Activated T-cell treated with anti-CD3 and anti-CD28 coated beads, Interleukin-2, amount 50 U/mL, for 4 hours (primary cell): ENCODE results near the gene HS3ST1. TPM values are rescaled to one million over a fixed set of nuclear protein-coding genes. Genes with fewer than 3 reads are reported as not detected.

Source experiments
- ATAC-seq, 2 donors: fragments of 200-7000 bp; cut with Tn5 transposase; one replicate each; pipeline ENCODE4 v1.10.0; 2021
- DNase-seq: peaks from one replicate; pipeline ENCODE4 v3.0.0-alpha.2; 2020
- H3K27me3 Mint-ChIP-seq: one replicate; pipeline ENCODE4 v1.8.0; 2021; ENCODE audit warnings: low read depth, mixed read lengths
- H3K36me3 Mint-ChIP-seq: one replicate; pipeline ENCODE4 v1.8.0; 2022; ENCODE audit warnings: mixed read lengths; ENCODE audit not compliant: insufficient read depth
- H3K4me1 Mint-ChIP-seq: one replicate; pipeline ENCODE4 v1.8.0; 2021; ENCODE audit warnings: low read depth, mixed read lengths
- H3K4me3 Mint-ChIP-seq: one replicate; pipeline ENCODE4 v1.8.0; 2021; ENCODE audit warnings: mild to moderate bottlenecking, moderate library complexity, mixed read lengths
- H3K9me3 Mint-ChIP-seq: one replicate; pipeline ENCODE4 v1.8.0; 2021; ENCODE audit warnings: mixed read lengths
- total RNA-seq, 3 donors: library from RNA; stranded (reverse); gene quantifications; one replicate each; pipeline ENCODE4 v1.2.1, GENCODE V29; 2021

HS3ST1 gene
- total RNA-seq, 3 donors from 2014 or later: 0.03 to 0.71 (median 0.03) TPM

- H3K27me3 Mint-ChIP-seq: peaks cover 35% of the 10 kb centered on the region
Measured at GRCh38 chr4:11426003-11426402, 2.7 kb downstream of the HS3ST1 start.

GRCh38 chr4:11424856-11425255 lies 3.8 kb downstream of the HS3ST1 start:
- ATAC-seq (no peak), DNase-seq (no peak)
- Mint-ChIP-seq H3K4me1 (peaks cover 19% of the 10 kb centered on the region), H3K4me3 (no peak overlapping the region), H3K36me3 (no peaks in the 10 kb centered on the region), H3K9me3 (no peaks in the 10 kb centered on the region), H3K27me3 (peaks cover 30% of the 10 kb centered on the region)

More at GRCh38 chr4:11426003-11426402, 2.7 kb downstream of the HS3ST1 start:
- H3K36me3 Mint-ChIP-seq: no peaks in the 10 kb centered on the region
- no peak overlapping the region for H3K4me3 Mint-ChIP-seq
- no peak for DNase-seq
- no peaks in the 10 kb centered on the region for H3K9me3 Mint-ChIP-seq
- no peak for ATAC-seq
- H3K4me1 Mint-ChIP-seq: peaks cover 19% of the 10 kb centered on the region

- no peak for ATAC-seq
- Mint-ChIP-seq H3K9me3 (no peaks in the 10 kb centered on the region), H3K4me3 (no peak overlapping the region), H3K4me1 (peaks cover 15% of the 10 kb centered on the region), H3K36me3 (no peaks in the 10 kb centered on the region), H3K27me3 (peaks cover 23% of the 10 kb centered on the region)
- no peak for DNase-seq
Measured at GRCh38 chr4:11424000-11424399, 4.7 kb downstream of the HS3ST1 start.

GRCh38 chr4:11423465-11423864 lies 5.2 kb downstream of the HS3ST1 start:
- Mint-ChIP-seq H3K27me3 (peaks cover 21% of the 10 kb centered on the region), H3K4me1 (peaks cover 14% of the 10 kb centered on the region), H3K9me3 (no peaks in the 10 kb centered on the region), H3K36me3 (no peaks in the 10 kb centered on the region), H3K4me3 (no peak overlapping the region)
- ATAC-seq (no peak), DNase-seq (no peak)

- peaks cover 4% of the 10 kb centered on the region for H3K27me3 Mint-ChIP-seq
- H3K4me1 Mint-ChIP-seq: no peaks in the 10 kb centered on the region
- ATAC-seq (no peak), DNase-seq (no peak)
- H3K4me3 Mint-ChIP-seq: no peak overlapping the region
- no peaks in the 10 kb centered on the region for H3K36me3 Mint-ChIP-seq
- H3K9me3 Mint-ChIP-seq: no peaks in the 10 kb centered on the region
Measured at GRCh38 chr4:11421116-11421515, 7.6 kb downstream of the HS3ST1 start.

- ATAC-seq: no peak
- Mint-ChIP-seq H3K4me1 (no peaks in the 10 kb centered on the region), H3K27me3 (peaks cover 4% of the 10 kb centered on the region), H3K36me3 (no peaks in the 10 kb centered on the region), H3K9me3 (no peaks in the 10 kb centered on the region), H3K4me3 (no peak overlapping the region)
- DNase-seq: no peak
Measured at GRCh38 chr4:11420327-11420726, 8.4 kb downstream of the HS3ST1 start.

GRCh38 chr4:11418610-11419009 lies 10.1 kb downstream of the HS3ST1 start:
- Mint-ChIP-seq H3K4me1 (no peaks in the 10 kb centered on the region), H3K4me3 (no peak overlapping the region), H3K27me3 (peaks cover 4% of the 10 kb centered on the region), H3K36me3 (no peaks in the 10 kb centered on the region), H3K9me3 (no peaks in the 10 kb centered on the region)
- peak; percentile 32 to 48 for ATAC-seq
- DNase-seq: no peak

GRCh38 chr4:11416767-11417113 lies 12.0 kb downstream of the HS3ST1 start:
- H3K4me1 Mint-ChIP-seq: no peaks in the 10 kb centered on the region
- H3K36me3 Mint-ChIP-seq: no peaks in the 10 kb centered on the region
- H3K4me3 Mint-ChIP-seq: no peak overlapping the region

GRCh38 chr4:11416071-11416766 lies 12.5 kb downstream of the HS3ST1 start:
- no peak for ATAC-seq
- Mint-ChIP-seq H3K9me3 (no peaks in the 10 kb centered on the region), H3K4me3 (no peak overlapping the region), H3K4me1 (no peaks in the 10 kb centered on the region), H3K36me3 (no peaks in the 10 kb centered on the region), H3K27me3 (peaks cover 4% of the 10 kb centered on the region)
- DNase-seq: no peak

More at GRCh38 chr4:11416767-11417113, 12.0 kb downstream of the HS3ST1 start:
- Mint-ChIP-seq H3K9me3 (no peaks in the 10 kb centered on the region), H3K27me3 (peaks cover 4% of the 10 kb centered on the region)
- ATAC-seq (no peak), DNase-seq (no peak)

- Mint-ChIP-seq H3K9me3 (no peaks in the 10 kb centered on the region), H3K36me3 (no peaks in the 10 kb centered on the region), H3K4me1 (no peaks in the 10 kb centered on the region), H3K27me3 (no peaks in the 10 kb centered on the region), H3K4me3 (no peak overlapping the region)
- ATAC-seq (no peak), DNase-seq (no peak)
Measured at GRCh38 chr4:11415409-11416070, 13.2 kb downstream of the HS3ST1 start.

GRCh38 chr4:11412211-11412610 lies 16.5 kb downstream of the HS3ST1 start:
- H3K27me3 Mint-ChIP-seq: no peaks in the 10 kb centered on the region

GRCh38 chr4:11409632-11410031 lies 19.1 kb downstream of the HS3ST1 start:
- no peak for ATAC-seq
- Mint-ChIP-seq H3K27me3 (peaks cover 1% of the 10 kb centered on the region), H3K36me3 (no peaks in the 10 kb centered on the region), H3K4me3 (no peak overlapping the region), H3K9me3 (no peaks in the 10 kb centered on the region), H3K4me1 (no peaks in the 10 kb centered on the region)
- no peak for DNase-seq

More at GRCh38 chr4:11412211-11412610, 16.5 kb downstream of the HS3ST1 start:
- no peak for DNase-seq
- Mint-ChIP-seq H3K4me1 (no peaks in the 10 kb centered on the region), H3K36me3 (no peaks in the 10 kb centered on the region), H3K4me3 (no peak overlapping the region), H3K9me3 (no peaks in the 10 kb centered on the region)
- no peak for ATAC-seq

GRCh38 chr4:11408233-11408967 lies 20.3 kb downstream of the HS3ST1 start:
- ATAC-seq: no peak
- Mint-ChIP-seq H3K36me3 (no peaks in the 10 kb centered on the region), H3K4me1 (no peaks in the 10 kb centered on the region), H3K27me3 (peaks cover 1% of the 10 kb centered on the region), H3K4me3 (no peak overlapping the region), H3K9me3 (no peaks in the 10 kb centered on the region)
- no peak for DNase-seq

GRCh38 chr4:11407551-11407950 lies 21.1 kb downstream of the HS3ST1 start:
- no peak for ATAC-seq
- H3K4me3 Mint-ChIP-seq: no peak overlapping the region
- DNase-seq: no peak
- no peaks in the 10 kb centered on the region for H3K36me3 Mint-ChIP-seq
- no peaks in the 10 kb centered on the region for H3K9me3 Mint-ChIP-seq
- H3K27me3 Mint-ChIP-seq: peaks cover 1% of the 10 kb centered on the region
- H3K4me1 Mint-ChIP-seq: no peaks in the 10 kb centered on the region

- no peak for DNase-seq
Measured at GRCh38 chr4:11404431-11404830, 24.3 kb downstream of the HS3ST1 start.

More at GRCh38 chr4:11404431-11404830, 24.3 kb downstream of the HS3ST1 start:
- H3K9me3 Mint-ChIP-seq: no peaks in the 10 kb centered on the region
- no peak for ATAC-seq
- no peaks in the 10 kb centered on the region for H3K4me1 Mint-ChIP-seq
- no peak overlapping the region for H3K4me3 Mint-ChIP-seq
- H3K27me3 Mint-ChIP-seq: peaks cover 3% of the 10 kb centered on the region
- H3K36me3 Mint-ChIP-seq: no peaks in the 10 kb centered on the region
